NK-92 (cell line): Measurements from ENCODE around the gene HEPN1.

ENCODE experiments used
- DNase-seq: peaks from one replicate; lab custom pipeline; 2025; ENCODE audit not compliant: unreplicated experiment; lab: John Stamatoyannopoulos, UW

The HEPN1 gene

GRCh38 chr11:124884869-124885479 is 34.1 kb upstream of the HEPN1 start:
- DNase-seq, result no peak

- DNase-seq, result no peak
These were observed 32.6 kb upstream of the HEPN1 start for GRCh38 chr11:124886476-124886875.

GRCh38 chr11:124886978-124887666 is 31.9 kb upstream of the HEPN1 start:
- DNase-seq, result no peak

- DNase-seq, result no peak
These were observed 31.4 kb upstream of the HEPN1 start for GRCh38 chr11:124887667-124888013.

- no peak for DNase-seq
These were observed 29.6 kb upstream of the HEPN1 start for GRCh38 chr11:124889191-124890091.

GRCh38 chr11:124890151-124890550 is 28.9 kb upstream of the HEPN1 start:
- DNase-seq, result no peak

- no peak for DNase-seq
These were observed 28.2 kb upstream of the HEPN1 start for GRCh38 chr11:124890683-124891372.

GRCh38 chr11:124891373-124891861 is 27.6 kb upstream of the HEPN1 start:
- no peak for DNase-seq

GRCh38 chr11:124892146-124892545 is 26.9 kb upstream of the HEPN1 start:
- no peak for DNase-seq

GRCh38 chr11:124892750-124893454 is 26.1 kb upstream of the HEPN1 start:
- DNase-seq, result no peak

- DNase-seq, result no peak
These were observed 25.2 kb upstream of the HEPN1 start for GRCh38 chr11:124893781-124894401.

- no peak for DNase-seq
These were observed 24.2 kb upstream of the HEPN1 start for GRCh38 chr11:124894606-124895430.

- no peak for DNase-seq
These were observed 23.5 kb upstream of the HEPN1 start for GRCh38 chr11:124895471-124895971.

- DNase-seq, result no peak
These were observed 22.8 kb upstream of the HEPN1 start for GRCh38 chr11:124896071-124896750.

- DNase-seq, result no peak
These were observed 22.1 kb upstream of the HEPN1 start for GRCh38 chr11:124896821-124897391.

GRCh38 chr11:124897674-124898262 is 21.3 kb upstream of the HEPN1 start, which contains the start of gene ROBO4:
Gene ROBO4 (minus strand): TSS chr11:124897865. CDS start chr11:124897795, 70 bp downstream.
- DNase-seq, result no peak

GRCh38 chr11:124898263-124898680 is 20.8 kb upstream of the HEPN1 start:
- no peak for DNase-seq

GRCh38 chr11:124898711-124899110 is 20.3 kb upstream of the HEPN1 start:
- DNase-seq, result no peak
